GM18505 (cell line): ENCODE results near the gene MSI1.
"Not testable (repeated sequence)": the region's sequence is repeated elsewhere in the genome, so short reads cannot be mapped to it uniquely, and the experiment has no call there.

Source experiments
- ATAC-seq: cut with Tn5 transposase; IDR thresholded peaks from one replicate; pipeline ENCODE4 v1.9.1; 2021; ENCODE audit not compliant: unreplicated experiment
- POLR2A ChIP-seq: IDR thresholded peaks from 4 replicates; pipeline ENCODE4 v1.6.1; 2011; ENCODE audit warnings: borderline replicate concordance; ENCODE audit not compliant: insufficient read depth, insufficient read length; ENCODE audit errors: extremely low read depth

Gene MSI1

GRCh38 chr12:120339256-120339655 is 29.7 kb downstream of the MSI1 start:
- TF ChIP-seq POLR2A: no peak

GRCh38 chr12:120337730-120338129 is 31.2 kb downstream of the MSI1 start:
- no peak for ATAC-seq
- no peak for TF ChIP-seq POLR2A

More at GRCh38 chr12:120339256-120339655, 29.7 kb downstream of the MSI1 start:
- no peak for ATAC-seq

GRCh38 chr12:120336392-120336791 is 32.6 kb downstream of the MSI1 start:
- ATAC-seq: not testable (repeated sequence)

GRCh38 chr12:120335447-120335846 is 33.5 kb downstream of the MSI1 start:
- ATAC-seq: not testable (repeated sequence)

- no peak for ATAC-seq
- no peak for TF ChIP-seq POLR2A
Observed at GRCh38 chr12:120332523-120332922, 36.4 kb downstream of the MSI1 start.

GRCh38 chr12:120332041-120332440 is 36.9 kb downstream of the MSI1 start:
- ATAC-seq: no peak
- TF ChIP-seq POLR2A: no peak

GRCh38 chr12:120331390-120331789 is 37.6 kb downstream of the MSI1 start:
- no peak for ATAC-seq
- TF ChIP-seq POLR2A: no peak

GRCh38 chr12:120328228-120328627 is 40.7 kb downstream of the MSI1 start:
- no peak for TF ChIP-seq POLR2A
- no peak for ATAC-seq

- ATAC-seq: no peak
- TF ChIP-seq POLR2A: no peak
Observed at GRCh38 chr12:120327593-120327992, 41.4 kb downstream of the MSI1 start, which contains the start of gene PLA2G1B. Gene PLA2G1B (minus strand): TSS chr12:120327779. CDS start chr12:120327753, 26 bp downstream.

GRCh38 chr12:120324841-120325417 is 44.0 kb downstream of the MSI1 start:
- ATAC-seq: no peak
- TF ChIP-seq POLR2A: no peak

- ATAC-seq: no peak
- no peak for TF ChIP-seq POLR2A
Observed at GRCh38 chr12:120323772-120324171, 45.2 kb downstream of the MSI1 start.

GRCh38 chr12:120321382-120322202 is 47.4 kb downstream of the MSI1 start:
- no peak for TF ChIP-seq POLR2A
- ATAC-seq: no peak

GRCh38 chr12:120317224-120318105 is 51.5 kb downstream of the MSI1 start:
- peak; percentile 97 for ATAC-seq
- peak; percentile 89 for TF ChIP-seq POLR2A
